GM12874 (cell line): ENCODE data around the gene PGS1.

Experiments used
- TF ChIP-seq, protein P1 (sequence below): IDR thresholded peaks from 2 replicates; pipeline ENCODE4 v1.5.1; 2011; ENCODE audit warnings: low read depth, mild to moderate bottlenecking, control low read depth, low read length, moderate library complexity; ENCODE audit not compliant: insufficient read depth

PGS1 gene

DNA sequence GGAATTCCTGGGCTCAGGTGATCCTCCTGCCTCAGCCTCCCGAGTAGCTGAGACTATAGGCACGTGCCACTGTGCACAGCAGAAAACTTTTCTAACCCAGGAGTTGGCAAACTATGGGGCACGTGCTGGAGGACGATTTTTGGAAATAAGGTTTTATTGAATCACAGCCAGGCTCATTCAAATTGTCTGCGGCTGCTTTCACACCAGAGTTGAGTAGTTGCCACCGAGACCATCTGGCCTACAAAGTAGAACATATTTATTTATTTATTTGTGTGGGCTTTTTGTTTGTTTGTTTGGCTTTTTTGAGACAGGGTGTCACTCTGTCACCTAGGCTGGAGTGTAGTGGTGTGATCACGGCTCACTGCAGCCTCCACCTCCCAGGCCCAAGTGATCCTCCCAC, 7.4 kb upstream of the PGS1 start:
- TF ChIP-seq, protein P1, sequence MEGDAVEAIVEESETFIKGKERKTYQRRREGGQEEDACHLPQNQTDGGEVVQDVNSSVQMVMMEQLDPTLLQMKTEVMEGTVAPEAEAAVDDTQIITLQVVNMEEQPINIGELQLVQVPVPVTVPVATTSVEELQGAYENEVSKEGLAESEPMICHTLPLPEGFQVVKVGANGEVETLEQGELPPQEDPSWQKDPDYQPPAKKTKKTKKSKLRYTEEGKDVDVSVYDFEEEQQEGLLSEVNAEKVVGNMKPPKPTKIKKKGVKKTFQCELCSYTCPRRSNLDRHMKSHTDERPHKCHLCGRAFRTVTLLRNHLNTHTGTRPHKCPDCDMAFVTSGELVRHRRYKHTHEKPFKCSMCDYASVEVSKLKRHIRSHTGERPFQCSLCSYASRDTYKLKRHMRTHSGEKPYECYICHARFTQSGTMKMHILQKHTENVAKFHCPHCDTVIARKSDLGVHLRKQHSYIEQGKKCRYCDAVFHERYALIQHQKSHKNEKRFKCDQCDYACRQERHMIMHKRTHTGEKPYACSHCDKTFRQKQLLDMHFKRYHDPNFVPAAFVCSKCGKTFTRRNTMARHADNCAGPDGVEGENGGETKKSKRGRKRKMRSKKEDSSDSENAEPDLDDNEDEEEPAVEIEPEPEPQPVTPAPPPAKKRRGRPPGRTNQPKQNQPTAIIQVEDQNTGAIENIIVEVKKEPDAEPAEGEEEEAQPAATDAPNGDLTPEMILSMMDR: no peak

DNA sequence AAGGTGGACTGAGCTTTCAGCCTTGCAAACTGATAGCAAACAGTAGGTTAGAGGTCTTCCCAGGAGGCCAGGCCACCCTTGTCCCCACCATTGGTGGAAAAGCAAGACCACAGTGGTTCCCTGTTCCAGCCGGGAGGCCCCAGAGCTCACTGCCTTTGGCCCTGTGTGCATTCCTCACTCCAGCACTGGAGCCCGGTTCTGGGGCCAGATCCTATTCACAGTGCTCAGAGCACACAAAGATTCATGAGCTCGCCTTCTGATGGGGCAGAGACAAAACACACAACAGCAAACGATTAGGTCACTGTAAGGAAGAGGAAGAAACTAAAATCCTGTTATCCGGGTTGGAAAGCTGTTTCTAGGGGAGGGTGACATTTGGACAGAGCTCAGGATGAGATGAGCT, 5.6 kb upstream of the PGS1 start:
- TF ChIP-seq, protein P1: no peak

DNA sequence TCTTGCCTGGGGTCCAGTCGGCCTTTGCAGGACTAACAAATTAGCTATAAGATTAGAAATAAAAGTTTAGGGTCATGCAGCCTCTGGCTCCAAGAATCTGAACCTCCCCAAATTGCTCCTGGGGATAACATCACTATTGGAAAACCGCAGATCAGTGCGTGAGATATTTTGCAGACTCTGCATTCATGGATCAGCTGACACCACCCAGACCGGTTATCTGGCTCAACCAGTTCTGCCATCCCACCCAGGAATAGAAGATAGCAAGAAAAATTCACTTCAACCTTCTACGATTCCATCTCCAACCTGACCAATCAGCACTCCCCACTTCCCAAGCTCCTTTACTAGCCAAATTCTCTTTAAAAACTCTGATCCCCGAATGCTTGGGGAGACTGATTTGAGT, 4.3 kb upstream of the PGS1 start:
- TF ChIP-seq, protein P1: no peak

DNA sequence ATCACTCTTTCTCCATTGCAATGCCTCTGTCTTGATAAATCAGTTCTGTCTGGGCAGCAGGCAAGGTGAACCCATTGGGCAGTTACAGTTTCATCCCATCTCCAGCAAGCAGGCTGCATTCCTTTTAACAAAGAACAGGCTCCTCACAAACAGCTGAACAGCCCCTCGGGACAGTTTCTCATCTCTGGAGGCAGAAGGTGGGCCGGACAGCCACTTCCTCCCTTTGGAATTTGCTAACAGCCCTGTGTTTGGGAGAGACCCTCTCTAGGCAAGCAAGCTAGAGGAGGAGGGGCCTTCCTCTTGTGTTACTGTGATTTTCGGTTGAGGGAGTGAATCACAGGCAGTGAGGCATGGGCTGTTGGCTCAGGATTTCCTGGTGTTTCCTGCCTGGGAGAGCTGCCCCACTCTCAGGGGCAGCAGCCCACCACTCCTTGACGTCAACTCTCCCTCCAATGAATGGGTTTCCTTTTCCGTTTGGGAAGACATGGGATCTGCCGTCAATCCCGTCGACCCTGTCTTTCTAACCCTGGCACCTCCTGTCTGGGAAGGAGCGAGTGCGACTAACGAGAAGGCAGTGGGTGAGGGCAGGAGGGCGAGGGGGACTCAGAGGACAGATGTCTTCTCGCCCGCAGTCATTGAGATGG, 3.7 kb upstream of the PGS1 start:
- TF ChIP-seq, protein P1: no peak

DNA sequence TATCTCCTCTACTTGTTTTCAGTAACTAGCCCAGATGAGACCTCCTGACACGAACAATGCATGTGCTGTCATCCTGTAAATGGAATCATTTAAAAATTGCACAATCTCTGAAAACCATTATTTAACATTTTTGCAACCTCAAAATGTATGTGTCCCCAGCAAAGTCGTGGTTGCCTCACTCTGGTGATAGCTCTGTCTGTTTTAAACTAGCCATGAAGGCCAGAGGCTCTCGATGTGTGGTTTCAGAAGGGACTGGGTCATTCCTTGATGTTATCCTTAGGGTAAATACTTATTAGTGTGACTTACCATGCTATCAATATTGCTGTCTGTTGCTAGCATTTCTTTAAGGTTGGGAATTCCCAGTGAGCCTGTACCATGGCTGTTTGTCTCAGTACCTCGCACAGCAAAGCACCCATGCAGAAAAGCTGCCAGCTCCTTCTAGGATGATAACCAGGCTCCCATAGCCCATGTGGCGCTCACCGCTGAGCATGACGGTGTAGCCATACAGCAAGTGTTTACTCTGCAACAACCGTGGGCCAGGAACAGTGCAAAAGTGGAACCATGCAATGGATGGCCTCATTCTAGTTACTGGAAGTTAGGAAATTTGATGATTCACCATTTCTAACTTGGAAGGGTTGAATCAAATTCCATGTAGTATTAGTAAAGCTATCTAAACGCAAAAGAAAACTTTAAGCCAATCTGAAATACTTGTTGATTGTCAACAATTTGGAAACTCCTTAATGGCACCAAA, 2.9 kb upstream of the PGS1 start:
- TF ChIP-seq, protein P1: no peak

DNA sequence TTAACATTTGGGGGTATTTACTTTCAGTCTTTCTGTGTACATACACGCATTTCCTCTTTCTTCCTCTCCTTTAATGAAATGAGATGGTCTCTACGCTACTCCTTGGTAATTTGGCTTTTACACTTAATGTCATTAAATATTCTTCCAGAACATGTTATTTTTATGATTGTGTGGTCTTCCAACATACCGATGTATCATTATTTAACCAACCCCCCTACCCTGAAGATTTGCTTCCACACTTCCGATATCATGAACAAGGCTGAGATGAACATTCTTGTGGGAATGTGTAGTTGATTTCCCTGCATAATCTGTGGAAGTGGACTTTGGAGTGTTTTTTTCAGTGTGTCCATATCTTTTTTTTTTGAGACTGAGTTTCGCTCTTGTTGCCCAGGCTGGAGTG, 2.3 kb upstream of the PGS1 start:
- TF ChIP-seq, protein P1: no peak

DNA sequence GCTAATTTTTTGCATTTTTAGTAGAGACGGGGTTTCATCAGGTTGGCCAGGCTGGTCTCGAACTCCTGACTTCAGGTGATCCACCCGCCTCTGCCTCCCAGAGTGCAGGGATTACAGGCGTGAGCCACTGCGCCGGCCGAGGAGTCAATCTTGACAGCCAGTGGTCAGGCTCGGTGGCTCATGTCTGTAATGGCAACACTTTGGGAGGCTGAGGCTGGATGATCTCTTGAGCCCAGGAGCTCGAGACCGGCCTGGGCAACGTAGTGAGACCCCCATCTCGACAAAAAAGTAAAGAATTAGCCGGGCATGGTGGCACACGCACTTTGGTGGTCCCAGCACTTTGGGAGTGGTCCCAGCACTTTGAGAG, 608 bp upstream of the PGS1 start:
- TF ChIP-seq, protein P1: no peak
